ENCODE measurements around the gene JARID2. TPM values are rescaled to one million over a fixed set of nuclear protein-coding genes. Genes with fewer than 3 reads are reported as not detected.

JARID2 gene
- total and polyA plus RNA-seq, 9 of the 15 experiments (the other 6 are each of a cell fraction or from before 2014, with no cell fraction given), result 5.0 to 29.0 (median 15.6) TPM

DNA sequence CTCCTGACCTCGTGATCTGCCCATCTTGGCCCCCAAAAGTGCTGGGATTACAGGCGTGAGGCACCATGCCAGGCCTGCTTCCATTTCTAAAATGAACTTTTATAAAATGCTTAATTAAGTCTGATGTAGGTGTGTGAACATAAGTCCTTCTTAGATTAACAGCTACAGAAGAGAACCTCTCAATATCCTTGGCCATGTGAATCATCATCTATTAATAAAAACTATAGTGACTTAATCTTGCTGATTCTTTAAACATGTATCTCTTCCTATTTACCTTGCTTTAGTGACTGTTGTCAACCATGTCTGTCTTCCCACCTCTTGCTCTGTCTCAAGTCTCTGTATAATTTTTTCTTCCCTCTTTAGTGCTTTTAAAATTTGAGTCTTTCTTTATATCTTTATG is 127.1 kb downstream of the JARID2 start:
- no peak for ATAC-seq
- H3K9me3 ChIP-seq (replicated peaks; ENCODE audit: control insufficient read depth, insufficient read depth, low read depth, low read length), result no peaks in the 10 kb centered on the region
- intact Hi-C loops (cut with micrococcal nuclease), result no loop called here
- in situ Hi-C loops (cut with MboI), result no loop called here
- TF ChIP-seq, protein P1, sequence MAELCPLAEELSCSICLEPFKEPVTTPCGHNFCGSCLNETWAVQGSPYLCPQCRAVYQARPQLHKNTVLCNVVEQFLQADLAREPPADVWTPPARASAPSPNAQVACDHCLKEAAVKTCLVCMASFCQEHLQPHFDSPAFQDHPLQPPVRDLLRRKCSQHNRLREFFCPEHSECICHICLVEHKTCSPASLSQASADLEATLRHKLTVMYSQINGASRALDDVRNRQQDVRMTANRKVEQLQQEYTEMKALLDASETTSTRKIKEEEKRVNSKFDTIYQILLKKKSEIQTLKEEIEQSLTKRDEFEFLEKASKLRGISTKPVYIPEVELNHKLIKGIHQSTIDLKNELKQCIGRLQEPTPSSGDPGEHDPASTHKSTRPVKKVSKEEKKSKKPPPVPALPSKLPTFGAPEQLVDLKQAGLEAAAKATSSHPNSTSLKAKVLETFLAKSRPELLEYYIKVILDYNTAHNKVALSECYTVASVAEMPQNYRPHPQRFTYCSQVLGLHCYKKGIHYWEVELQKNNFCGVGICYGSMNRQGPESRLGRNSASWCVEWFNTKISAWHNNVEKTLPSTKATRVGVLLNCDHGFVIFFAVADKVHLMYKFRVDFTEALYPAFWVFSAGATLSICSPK (IDR thresholded peaks at IDR 0.05; ENCODE audit: borderline replicate concordance), result no peak
- TF ChIP-seq SUPT5H (IDR thresholded peaks at IDR 0.05) (no peak), POLR2AphosphoS2 (IDR thresholded peaks at IDR 0.05; ENCODE audit: low read length) (no peak), XRCC5 (IDR thresholded peaks at IDR 0.05; ENCODE audit: low read depth, low read length) (no peak), ZNF75A (CRISPR knock-in tag; IDR thresholded peaks at IDR 0.05) (no peak), SAFB2 (IDR thresholded peaks at IDR 0.05; ENCODE audit: borderline replicate concordance, low read depth, low read length, severe bottlenecking) (no peak), RBM14 (IDR thresholded peaks at IDR 0.05; ENCODE audit: borderline replicate concordance, insufficient read depth, low read depth, low read length) (no peak), NR2F6 (CRISPR knock-in tag; IDR thresholded peaks at IDR 0.05) (no peak), HOXB6 (CRISPR knock-in tag; IDR thresholded peaks at IDR 0.05; ENCODE audit: borderline replicate concordance) (no peak), KAT8 (IDR thresholded peaks at IDR 0.05; ENCODE audit: low read depth) (no peak), PYGO2 (tag; IDR thresholded peaks at IDR 0.05) (no peak), ETV6 (IDR thresholded peaks at IDR 0.05; ENCODE audit: borderline replicate concordance in 1 of 2, low read depth in 2 of 2, low read length in 1 of 2) (no peak), ETV6 (CRISPR knock-in tag; IDR thresholded peaks at IDR 0.05; ENCODE audit: borderline replicate concordance) (no peak), CTBP1 (IDR thresholded peaks at IDR 0.05; ENCODE audit: borderline replicate concordance) (no peak), TAL1 (IDR thresholded peaks at IDR 0.05) (no peak)
- TF ChIP-seq, protein P2, sequence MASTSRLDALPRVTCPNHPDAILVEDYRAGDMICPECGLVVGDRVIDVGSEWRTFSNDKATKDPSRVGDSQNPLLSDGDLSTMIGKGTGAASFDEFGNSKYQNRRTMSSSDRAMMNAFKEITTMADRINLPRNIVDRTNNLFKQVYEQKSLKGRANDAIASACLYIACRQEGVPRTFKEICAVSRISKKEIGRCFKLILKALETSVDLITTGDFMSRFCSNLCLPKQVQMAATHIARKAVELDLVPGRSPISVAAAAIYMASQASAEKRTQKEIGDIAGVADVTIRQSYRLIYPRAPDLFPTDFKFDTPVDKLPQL (IDR thresholded peaks at IDR 0.05; ENCODE audit: extremely low read depth, insufficient read length), result no peak
- TF ChIP-seq, protein P3, sequence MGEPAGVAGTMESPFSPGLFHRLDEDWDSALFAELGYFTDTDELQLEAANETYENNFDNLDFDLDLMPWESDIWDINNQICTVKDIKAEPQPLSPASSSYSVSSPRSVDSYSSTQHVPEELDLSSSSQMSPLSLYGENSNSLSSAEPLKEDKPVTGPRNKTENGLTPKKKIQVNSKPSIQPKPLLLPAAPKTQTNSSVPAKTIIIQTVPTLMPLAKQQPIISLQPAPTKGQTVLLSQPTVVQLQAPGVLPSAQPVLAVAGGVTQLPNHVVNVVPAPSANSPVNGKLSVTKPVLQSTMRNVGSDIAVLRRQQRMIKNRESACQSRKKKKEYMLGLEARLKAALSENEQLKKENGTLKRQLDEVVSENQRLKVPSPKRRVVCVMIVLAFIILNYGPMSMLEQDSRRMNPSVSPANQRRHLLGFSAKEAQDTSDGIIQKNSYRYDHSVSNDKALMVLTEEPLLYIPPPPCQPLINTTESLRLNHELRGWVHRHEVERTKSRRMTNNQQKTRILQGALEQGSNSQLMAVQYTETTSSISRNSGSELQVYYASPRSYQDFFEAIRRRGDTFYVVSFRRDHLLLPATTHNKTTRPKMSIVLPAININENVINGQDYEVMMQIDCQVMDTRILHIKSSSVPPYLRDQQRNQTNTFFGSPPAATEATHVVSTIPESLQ (CRISPR knock-in tag; IDR thresholded peaks at IDR 0.05), result no peak
- TF ChIP-seq, protein P4, sequence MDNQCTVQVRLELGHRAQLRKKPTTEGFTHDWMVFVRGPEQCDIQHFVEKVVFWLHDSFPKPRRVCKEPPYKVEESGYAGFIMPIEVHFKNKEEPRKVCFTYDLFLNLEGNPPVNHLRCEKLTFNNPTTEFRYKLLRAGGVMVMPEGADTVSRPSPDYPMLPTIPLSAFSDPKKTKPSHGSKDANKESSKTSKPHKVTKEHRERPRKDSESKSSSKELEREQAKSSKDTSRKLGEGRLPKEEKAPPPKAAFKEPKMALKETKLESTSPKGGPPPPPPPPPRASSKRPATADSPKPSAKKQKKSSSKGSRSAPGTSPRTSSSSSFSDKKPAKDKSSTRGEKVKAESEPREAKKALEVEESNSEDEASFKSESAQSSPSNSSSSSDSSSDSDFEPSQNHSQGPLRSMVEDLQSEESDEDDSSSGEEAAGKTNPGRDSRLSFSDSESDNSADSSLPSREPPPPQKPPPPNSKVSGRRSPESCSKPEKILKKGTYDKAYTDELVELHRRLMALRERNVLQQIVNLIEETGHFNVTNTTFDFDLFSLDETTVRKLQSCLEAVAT (IDR thresholded peaks at IDR 0.05), result no peak
- H3K4me1 ChIP-seq (replicated peaks in 1 of 2; ENCODE audit: control insufficient read depth in 2 of 2, insufficient read depth in 2 of 2, low read length in 2 of 2), result peaks cover 0 to 33% of the 10 kb centered on the region in 2 experiments; a peak in 4 of 5 replicates
- no peak overlapping the region for H3K4me2 ChIP-seq (ENCODE audit: insufficient read depth, low read length)
- no peak overlapping the region for H3K27ac ChIP-seq (ENCODE audit: extremely low read depth, low read depth, low read length)
- H3K36me3 ChIP-seq (ENCODE audit: control insufficient read depth, insufficient read depth, low read length), result peaks cover 15% of the 10 kb centered on the region; the same call in 2 of the 3 replicates
- WGBS (ENCODE audit: insufficient coverage, low coverage, missing lambda C conversion rate), result 81% methylated on average over 2 of the region's 2 CpGs
- no peak overlapping the region for H3K9ac ChIP-seq (ENCODE audit: insufficient read depth in 1 of 2, low read depth in 2 of 2, low read length in 2 of 2)
- POLR2A ChIA-PET, result no interaction called here
- FAIRE-seq, result no peak
- H3K27me3 ChIP-seq (ENCODE audit: control insufficient read depth in 2 of 2, insufficient read depth in 2 of 2, low read length in 2 of 2), result no peaks in the 10 kb centered on the region
- CTCF ChIA-PET (ENCODE audit: low intra/inter-chr PET ratio), result no interaction called here
- no peak overlapping the region for H2AFZ ChIP-seq (ENCODE audit: low read depth, low read length)
- BruUV-seq (replicated peaks), result no TSS peak
- peaks cover 97% of the 10 kb centered on the region for H3K79me2 ChIP-seq (ENCODE audit: control insufficient read depth, insufficient read depth, low read length)
- no peak for DNase-seq (ENCODE audit: extremely low read depth in 1 of 4, low spot score in 3 of 4)
- H4K20me1 ChIP-seq (replicated peaks; ENCODE audit: control insufficient read depth, insufficient read depth, low read length), result peaks cover 44% of the 10 kb centered on the region
- no peaks in the 10 kb centered on the region for H3K9me1 ChIP-seq (ENCODE audit: control insufficient read depth, insufficient read depth, low read length)
- H3K4me3 ChIP-seq, result no peak overlapping the region

All from K562 (cell line).